Kidney (tissue), 14 donors: ENCODE data around the gene MEGF6. TPM values are rescaled to one million over a fixed set of nuclear protein-coding genes. Genes with fewer than 3 reads are reported as not detected.

ENCODE experiments used
- DNase-seq, 5 donors: peaks; one replicate each; pipeline ENCODE4 v3.0.0-alpha.2; 2013 to 2020
- FAIRE-seq: peaks from 2 replicates; lab custom pipeline; 2012; peaks lifted over from hg19 to GRCh38; lab: Jason Lieb, UNC
- H3K27ac ChIP-seq, 2 donors: one replicate each; pipeline ENCODE4 v1.7.0; 2013; ENCODE audit warnings: low read depth in 2 of 2, low read length in 2 of 2, inconsistent platforms in 1 of 2
- H3K27me3 ChIP-seq: one replicate; pipeline ENCODE4 v1.7.1; 2013; ENCODE audit warnings: low read length, inconsistent platforms; ENCODE audit not compliant: control insufficient read depth, insufficient read depth
- H3K36me3 ChIP-seq, 3 donors: one replicate each; pipeline versions ENCODE4 v1.7.0 to v1.7.1; 2013; ENCODE audit warnings: low read length in 3 of 3, control low read depth in 1 of 3, inconsistent platforms in 1 of 3; ENCODE audit not compliant: insufficient read depth in 3 of 3, control insufficient read depth in 2 of 3
- H3K4me1 ChIP-seq, 3 donors: one replicate each; pipeline versions ENCODE4 v1.7.0 to v1.7.1; 2013; ENCODE audit warnings: low read length in 3 of 3, inconsistent platforms in 1 of 3, low read depth in 1 of 3; ENCODE audit not compliant: control insufficient read depth in 2 of 3, insufficient read depth in 2 of 3
- H3K4me3 ChIP-seq, 3 donors: one replicate each; pipeline versions ENCODE4 v1.7.0 to v1.8.1; 2013; ENCODE audit warnings: low read length in 3 of 3, control low read depth in 1 of 3, inconsistent platforms in 1 of 3
- H3K9ac ChIP-seq, 3 donors: one replicate each; pipeline versions ENCODE4 v1.7.0 to v1.7.1; 2013; ENCODE audit warnings: low read length in 3 of 3, control low read depth in 1 of 3, inconsistent platforms in 1 of 3
- H3K9me3 ChIP-seq, 3 donors: one replicate each; pipeline versions ENCODE4 v1.7.0 to v1.7.1; 2013; ENCODE audit warnings: low read length in 3 of 3, control low read depth in 1 of 3, inconsistent platforms in 1 of 3; ENCODE audit not compliant: control insufficient read depth in 2 of 3, insufficient read depth in 1 of 3
- CTCF ChIP-seq: IDR thresholded peaks from 3 replicates; pipeline ENCODE4 v1.5.1; 2012; ENCODE audit warnings: mild to moderate bottlenecking, moderate library complexity, borderline replicate concordance; ENCODE audit not compliant: insufficient read depth; ENCODE audit errors: extremely low read depth
- intact Hi-C: fragments of 100-400 bp; cut with DNase I; formaldehyde crosslinking; loops from one replicate; pipeline ENCODE4 v1.11.1; 2022
- polyA plus RNA-seq: library from polyadenylated mRNA; stranded (reverse); fragments of 350-450 nt; fragmentation: Illumina TruSeq; extraction: RNeasy Lipid Tissue Mini Kit (QIAGEN cat#74804); gene quantifications from one replicate; pipeline ENCODE4 v1.2.3, GENCODE V29; 2014; ENCODE audit warnings: low read depth, low replicate concordance; ENCODE audit not compliant: insufficient read depth
- total RNA-seq: library from RNA; stranded (reverse); fragmentation: NEBNext Ultra II Directional; extraction: Animal tissue kit (Norgen Biotek cat#: 25700); gene quantifications from one replicate; pipeline ENCODE4 v1.2.1, GENCODE V29; 2021
- donor health status: control.
- donor health status: control.
- donor health status: control.
- donor health status: control.
- donor health status: control.
- donor health status: DM: yes; HTN: yes; CAD: no.
- donor health status: Normal renal cell carcinoma (clear cell type).

The MEGF6 gene
- total and polyA plus RNA-seq, 2 donors from 2014 or later, result 2.8 to 10.9 TPM

GRCh38 chr1:3530926-3531818 lies 80.1 kb downstream of the MEGF6 start:
- Histone ChIP-seq H3K36me3 (no peaks in the 10 kb centered on the region), H3K9ac (peak overlapping the region in 2 of 3 donors; percentile 67 to 71), H3K27ac (peak overlapping the region; percentile 47 to 51), H3K4me3 (peak overlapping the region; percentile 63 to 86 (median 68)), H3K4me1 (peaks cover 0 to 12% (median 5%) of the 10 kb centered on the region in 3 donors), H3K27me3 (no peaks in the 10 kb centered on the region), H3K9me3 (no peaks in the 10 kb centered on the region)
- DNase-seq (peak; percentile 92 to 95 (median 92)), FAIRE-seq (no peak)
- TF ChIP-seq CTCF, result no peak
- intact Hi-C loops, result no loop called here

- H3K9ac ChIP-seq, result peak overlapping the region in 2 of 3 donors; percentile 39 to 67
Observed at GRCh38 chr1:3530086-3530925, 81.0 kb downstream of the MEGF6 start.

GRCh38 chr1:3529099-3529729 lies 82.1 kb downstream of the MEGF6 start:
- peaks cover 0 to 12% (median 5%) of the 10 kb centered on the region in 3 donors for H3K4me1 ChIP-seq
- FAIRE-seq (no peak), DNase-seq (no peak)
- no peaks in the 10 kb centered on the region for H3K27me3 ChIP-seq
- H3K9ac ChIP-seq, result no peak overlapping the region
- H3K27ac ChIP-seq, result no peak overlapping the region
- H3K9me3 ChIP-seq, result no peaks in the 10 kb centered on the region
- no peak for TF ChIP-seq CTCF
- no peak overlapping the region for H3K4me3 ChIP-seq
- intact Hi-C loops, result no loop called here
- no peaks in the 10 kb centered on the region for H3K36me3 ChIP-seq

More at GRCh38 chr1:3530086-3530925, 81.0 kb downstream of the MEGF6 start:
- no peaks in the 10 kb centered on the region for H3K27me3 ChIP-seq
- no peaks in the 10 kb centered on the region for H3K9me3 ChIP-seq
- TF ChIP-seq CTCF, result no peak
- H3K36me3 ChIP-seq, result no peaks in the 10 kb centered on the region
- intact Hi-C loops, result no loop called here
- DNase-seq, result peak in 4 of 5 donors; percentile 59 to 80 (median 67)
- peak overlapping the region in 1 of 2 donors; percentile 47 for H3K27ac ChIP-seq
- H3K4me1 ChIP-seq, result peaks cover 0 to 12% (median 5%) of the 10 kb centered on the region in 3 donors
- FAIRE-seq, result no peak
- peak overlapping the region; percentile 26 to 68 (median 63) for H3K4me3 ChIP-seq
